Measurements from ENCODE around the gene PAQR7.

PAQR7 gene

GRCh38 chr1:25813734-25814471 is 61.6 kb downstream of the PAQR7 start:
- no peak for DNase-seq

GRCh38 chr1:25813071-25813733 is 62.3 kb downstream of the PAQR7 start:
- no peak for DNase-seq

Data from NCI-H2107 (cell line).